NT2/D1 (cell line): ENCODE data around the gene ADSS1.

Source experiments
- SUZ12 ChIP-seq: IDR thresholded peaks from 2 replicates; pipeline ENCODE4 v1.6.1; 2011; ENCODE audit not compliant: insufficient read length, insufficient read depth; ENCODE audit errors: extremely low read depth
- ZNF274 ChIP-seq: IDR thresholded peaks from 2 replicates; pipeline ENCODE4 v1.6.1; 2011; ENCODE audit warnings: mild to moderate bottlenecking, low read depth, low read length

DNA sequence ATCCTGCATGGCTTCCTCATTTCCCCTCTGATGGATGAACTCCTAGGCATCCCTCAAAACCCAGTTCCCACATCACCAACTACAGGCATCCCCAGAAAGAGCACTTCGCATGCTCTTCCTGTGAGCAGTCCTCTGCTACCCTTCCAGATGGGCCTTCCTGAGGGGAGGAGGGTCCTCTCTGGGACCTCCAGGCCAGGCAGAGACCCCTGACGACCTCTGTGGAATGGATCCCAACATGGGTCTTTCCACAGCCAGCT, 69.6 kb downstream of the ADSS1 start:
- TF ChIP-seq SUZ12 (no peak), ZNF274 (no peak)
